ENCODE measurements around the gene C21orf58. TPM values are rescaled to one million over a fixed set of nuclear protein-coding genes. Genes with fewer than 3 reads are reported as not detected.

C21orf58 gene
- total RNA-seq, 1 experiment from 2014 or later: 15.3 TPM

GRCh38 chr21:46285761-46286647 is 37.7 kb downstream of the C21orf58 start, which contains the start of gene YBEY:
Gene YBEY (plus strand): TSS chr21:46286342. CDS start chr21:46286914, 572 bp downstream.
- TF ChIP-seq EZH2 (IDR thresholded peaks at IDR 0.05; ENCODE audit: low read length, unreplicated experiment) (no peak), EZH2phosphoT487 (IDR thresholded peaks at IDR 0.05; ENCODE audit: borderline replicate concordance, low read length) (no peak), CTCF (conservative IDR thresholded peaks at IDR 0.05; ENCODE audit: low read depth, low read length) (peak; percentile 46; the same call in 1 of the 2 replicates)
- H3K4me1 ChIP-seq (ENCODE audit: insufficient read depth, low read length): peaks cover 30% of the 10 kb centered on the region
- H3K27ac ChIP-seq (ENCODE audit: low read length): peak within 1 kb of the TSS; percentile 84
- peaks cover 55% of the 10 kb centered on the region for H3K79me2 ChIP-seq (ENCODE audit: low read length)
- CTCF ChIA-PET: interaction anchor here (0.6 to 1.5 kb wide), 3 partner anchors 16 to 143 kb away, joined by 3 read pairs; a partner anchor contains a TSS
- H3K9me3 ChIP-seq (ENCODE audit: low read length): no peaks in the 10 kb centered on the region
- DNase-seq: peak; percentile 92
- POLR2A ChIA-PET (ENCODE audit: unreplicated experiment): no interaction called here
- no peaks in the 10 kb centered on the region for H4K20me1 ChIP-seq (ENCODE audit: low read length)
- peak within 1 kb of the TSS; percentile 94 for H3K9ac ChIP-seq (ENCODE audit: low read length)
- peaks cover 8% of the 10 kb centered on the region for H3K36me3 ChIP-seq (ENCODE audit: low read depth, low read length)
- H3K9me2 ChIP-seq (replicated peaks; ENCODE audit: low read length): no peaks in the 10 kb centered on the region
- H3K4me2 ChIP-seq (ENCODE audit: low read length): peak within 1 kb of the TSS; percentile 84
- peak within 1 kb of the TSS; percentile 75 for H3K4me3 ChIP-seq (ENCODE audit: low read length)
- H2AFZ ChIP-seq (ENCODE audit: low read length): peak within 1 kb of the TSS; percentile 66
- no TSS peak for BruUV-seq (replicated peaks)
- no peaks in the 10 kb centered on the region for H3K27me3 ChIP-seq (ENCODE audit: low read length)
- H3F3A ChIP-seq (ENCODE audit: low read length, unreplicated experiment): no peaks in the 10 kb centered on the region
- ATAC-seq: peak; percentile 90
- intact Hi-C loops (cut with micrococcal nuclease): loop anchor here (1.0 to 5.0 kb wide), 3 partner anchors 37 to 139 kb away; partner anchors contain the start of gene C21orf58

- intact Hi-C loops (cut with micrococcal nuclease): loop anchor here (2.0 to 5.0 kb wide), 2 partner anchors 58 to 138 kb away; no protein-coding TSS in a partner anchor
- Histone ChIP-seq H4K20me1 (ENCODE audit: low read length) (no peaks in the 10 kb centered on the region), H3K9me3 (ENCODE audit: low read length) (no peaks in the 10 kb centered on the region), H3K27me3 (ENCODE audit: low read length) (no peaks in the 10 kb centered on the region), H3F3A (ENCODE audit: low read length, unreplicated experiment) (no peaks in the 10 kb centered on the region), H3K4me2 (ENCODE audit: low read length) (peak within 1 kb of the TSS; percentile 84), H3K36me3 (ENCODE audit: low read depth, low read length) (peaks cover 8% of the 10 kb centered on the region), H3K4me1 (ENCODE audit: insufficient read depth, low read length) (peaks cover 30% of the 10 kb centered on the region), H2AFZ (ENCODE audit: low read length) (peak within 1 kb of the TSS; percentile 66), H3K4me3 (ENCODE audit: low read length) (peak within 1 kb of the TSS; percentile 75), H3K9me2 (replicated peaks; ENCODE audit: low read length) (no peaks in the 10 kb centered on the region), H3K9ac (ENCODE audit: low read length) (peak within 1 kb of the TSS; percentile 94), H3K79me2 (ENCODE audit: low read length) (peaks cover 61% of the 10 kb centered on the region), H3K27ac (ENCODE audit: low read length) (peak within 1 kb of the TSS; percentile 84)
- CTCF ChIA-PET: interaction anchor here (0.6 to 1.5 kb wide), 3 partner anchors 15 to 40 kb away, joined by 3 read pairs; a partner anchor contains a TSS
- no peak for TF ChIP-seq EZH2phosphoT487 (IDR thresholded peaks at IDR 0.05; ENCODE audit: borderline replicate concordance, low read length)
- TF ChIP-seq CTCF (conservative IDR thresholded peaks at IDR 0.05; ENCODE audit: low read depth, low read length): no peak
- no peak for TF ChIP-seq EZH2 (IDR thresholded peaks at IDR 0.05; ENCODE audit: low read length, unreplicated experiment)
- no peak for DNase-seq
- POLR2A ChIA-PET (ENCODE audit: unreplicated experiment): no interaction called here
- ATAC-seq: no peak
- BruUV-seq (replicated peaks): TSS peak; percentile 58
Measured at GRCh38 chr21:46285206-46285661, 38.4 kb downstream of the C21orf58 start, which contains the start of gene MCM3AP. Gene MCM3AP (minus strand): TSS chr21:46285611. CDS start chr21:46285286, 325 bp downstream.
